ENCODE results near the gene TGM1. TPM values are rescaled to one million over a fixed set of nuclear protein-coding genes. Genes with fewer than 3 reads are reported as not detected.

TGM1 gene
- total RNA-seq, 2 donors from 2014 or later, result 11.9 to 36.9 TPM

DNA sequence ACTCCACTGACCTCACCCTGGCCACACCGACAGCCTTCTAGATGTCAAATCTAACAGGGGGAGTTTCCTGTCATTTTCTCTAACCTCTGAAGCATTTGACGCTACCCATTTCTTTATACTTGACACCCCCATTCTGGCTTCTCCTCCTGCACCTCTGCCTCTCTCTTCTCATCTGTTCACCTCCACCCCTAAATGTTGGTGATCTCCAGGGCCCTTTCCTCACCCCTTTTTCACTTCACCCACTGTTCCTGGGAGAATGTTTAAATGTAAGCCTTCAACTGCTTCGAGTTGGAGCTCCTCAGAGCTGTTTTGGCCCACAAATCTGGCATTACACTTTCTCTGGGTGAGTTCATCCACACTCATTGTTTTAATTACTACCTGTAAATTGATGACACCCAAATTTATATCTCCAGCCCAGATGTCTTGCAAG is 8.9 kb upstream of the TGM1 start:
- Histone ChIP-seq H3K36me3 (peaks cover 6% of the 10 kb centered on the region), H3K4me3 (peak overlapping the region; percentile 69 to 97), H3K4me1 (peaks cover 0 to 11% of the 10 kb centered on the region in 2 donors), H3K27ac (peak overlapping the region; percentile 92 to 95), H3K9me3 (no peaks in the 10 kb centered on the region), H3K27me3 (no peaks in the 10 kb centered on the region)
- TF ChIP-seq, protein P1, sequence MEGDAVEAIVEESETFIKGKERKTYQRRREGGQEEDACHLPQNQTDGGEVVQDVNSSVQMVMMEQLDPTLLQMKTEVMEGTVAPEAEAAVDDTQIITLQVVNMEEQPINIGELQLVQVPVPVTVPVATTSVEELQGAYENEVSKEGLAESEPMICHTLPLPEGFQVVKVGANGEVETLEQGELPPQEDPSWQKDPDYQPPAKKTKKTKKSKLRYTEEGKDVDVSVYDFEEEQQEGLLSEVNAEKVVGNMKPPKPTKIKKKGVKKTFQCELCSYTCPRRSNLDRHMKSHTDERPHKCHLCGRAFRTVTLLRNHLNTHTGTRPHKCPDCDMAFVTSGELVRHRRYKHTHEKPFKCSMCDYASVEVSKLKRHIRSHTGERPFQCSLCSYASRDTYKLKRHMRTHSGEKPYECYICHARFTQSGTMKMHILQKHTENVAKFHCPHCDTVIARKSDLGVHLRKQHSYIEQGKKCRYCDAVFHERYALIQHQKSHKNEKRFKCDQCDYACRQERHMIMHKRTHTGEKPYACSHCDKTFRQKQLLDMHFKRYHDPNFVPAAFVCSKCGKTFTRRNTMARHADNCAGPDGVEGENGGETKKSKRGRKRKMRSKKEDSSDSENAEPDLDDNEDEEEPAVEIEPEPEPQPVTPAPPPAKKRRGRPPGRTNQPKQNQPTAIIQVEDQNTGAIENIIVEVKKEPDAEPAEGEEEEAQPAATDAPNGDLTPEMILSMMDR (IDR thresholded peaks at IDR 0.05), result no peak
- no peak for DNase-seq (ENCODE audit: low spot score)

DNA sequence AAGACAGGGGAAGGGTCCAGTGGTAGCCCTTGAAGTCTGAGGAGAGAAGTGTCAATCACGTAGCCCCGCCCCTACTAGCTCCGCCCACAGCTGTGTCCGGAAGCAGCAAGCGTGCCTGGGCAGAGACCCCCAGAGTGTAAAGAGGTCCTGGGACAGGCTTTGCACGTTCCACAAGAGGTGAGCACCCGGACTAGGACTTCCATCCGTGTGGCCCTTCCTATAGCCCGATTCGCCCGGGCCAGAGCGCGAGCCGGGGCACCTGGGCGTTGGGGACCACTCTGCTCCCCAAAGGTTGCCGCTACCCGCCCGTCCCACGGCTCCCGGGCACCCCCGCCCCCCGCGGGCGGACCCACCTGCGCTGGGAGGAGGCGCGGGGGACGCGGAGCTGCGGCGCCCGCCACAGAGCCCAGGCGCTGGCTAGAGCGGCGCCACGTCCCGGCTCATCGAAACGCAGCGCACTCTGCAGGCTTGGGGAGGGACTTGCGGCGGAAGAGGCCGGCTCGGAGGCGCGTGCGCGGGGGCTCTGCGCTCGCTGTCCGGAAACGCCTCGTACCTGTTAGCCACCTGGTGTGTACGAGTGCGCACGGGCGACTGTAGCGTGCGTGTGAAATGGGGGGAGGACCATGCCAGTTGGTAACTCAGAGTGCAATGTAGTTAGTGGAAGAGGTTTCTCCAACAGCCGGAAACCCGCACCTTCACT is 8.3 kb upstream of the TGM1 start, which contains the start of gene RABGGTA:
Gene RABGGTA (minus strand): TSS at position 464 of the 700 bp plus-strand sequence. CDS start 482 bp downstream, outside the sequence.
- H3K4me3 ChIP-seq, result peak within 1 kb of the TSS; percentile 69 to 97
- DNase-seq (ENCODE audit: low spot score), result peak; percentile 73
- peak within 1 kb of the TSS; percentile 92 to 95 for H3K27ac ChIP-seq
- H3K36me3 ChIP-seq, result peaks cover 9% of the 10 kb centered on the region
- TF ChIP-seq, protein P1 (IDR thresholded peaks at IDR 0.05), result peak; percentile 76 to 87
- no peaks in the 10 kb centered on the region for H3K9me3 ChIP-seq
- no peaks in the 10 kb centered on the region for H3K27me3 ChIP-seq
- H3K4me1 ChIP-seq, result peaks cover 0 to 11% of the 10 kb centered on the region in 2 donors

DNA sequence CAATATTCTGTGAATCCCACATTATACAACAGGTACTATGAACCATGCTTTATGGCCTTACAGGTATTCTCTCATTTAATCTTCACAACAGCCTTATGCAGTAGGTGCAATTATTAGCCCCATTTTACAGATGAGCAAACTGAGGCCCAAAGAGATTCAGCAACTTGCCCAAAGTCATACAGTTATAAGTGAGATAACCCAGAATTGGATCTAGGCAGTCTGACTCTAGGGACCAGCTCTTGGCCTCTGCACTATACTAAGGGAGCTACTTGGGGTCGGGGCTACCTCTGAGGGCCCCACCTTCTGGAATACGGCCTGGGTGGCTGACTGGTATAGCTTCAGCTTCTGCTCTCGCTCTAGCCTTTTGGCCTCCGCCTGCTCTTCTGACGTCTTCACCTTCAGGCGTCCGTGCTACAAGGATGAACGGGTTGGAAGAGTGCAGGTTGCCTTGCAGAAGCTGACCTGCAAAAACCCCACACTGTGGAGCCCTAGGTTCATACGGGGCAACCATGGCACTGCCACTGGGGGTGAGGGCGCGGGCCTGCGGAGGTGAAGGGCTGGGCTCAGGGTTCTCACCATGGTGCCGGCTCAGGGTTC is 7.7 kb upstream of the TGM1 start:
- Histone ChIP-seq H3K27ac (peak overlapping the region; percentile 92 to 95), H3K4me3 (peak overlapping the region; percentile 69 to 97), H3K9me3 (no peaks in the 10 kb centered on the region), H3K36me3 (peaks cover 9% of the 10 kb centered on the region), H3K27me3 (no peaks in the 10 kb centered on the region), H3K4me1 (peaks cover 0 to 11% of the 10 kb centered on the region in 2 donors)
- TF ChIP-seq, protein P1 (IDR thresholded peaks at IDR 0.05), result no peak
- DNase-seq (ENCODE audit: low spot score), result no peak

DNA sequence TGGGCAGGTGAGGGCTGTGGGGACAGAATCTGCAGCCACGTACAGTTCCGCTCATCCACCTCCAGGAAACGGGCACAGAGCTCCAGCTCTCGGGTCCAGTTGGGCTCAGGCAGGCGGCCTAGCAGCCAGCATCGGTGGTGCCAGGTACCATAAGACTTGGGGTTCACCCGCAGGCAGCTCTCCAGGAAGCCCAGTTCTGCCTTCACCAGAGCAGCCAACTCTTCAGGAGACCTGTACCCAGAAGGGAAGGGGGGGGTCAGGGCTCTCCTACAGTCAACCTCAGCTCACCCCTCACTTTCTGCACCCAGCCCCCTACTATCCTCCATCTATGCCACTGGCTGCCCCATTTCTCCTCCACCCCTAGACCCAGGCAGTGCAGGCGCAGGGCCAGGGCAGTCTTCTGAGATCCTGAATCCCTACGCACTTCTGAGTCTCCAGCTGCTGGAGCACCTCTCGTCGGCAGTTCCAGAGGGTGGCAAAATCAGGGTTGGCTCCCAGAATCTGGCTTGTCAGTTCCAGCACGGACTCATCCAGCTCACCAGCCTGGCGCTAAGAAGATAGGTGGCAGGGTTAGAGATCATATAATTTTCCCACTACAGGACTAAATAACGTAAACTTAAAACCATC is 7.0 kb upstream of the TGM1 start:
- no peak for DNase-seq (ENCODE audit: low spot score)
- peaks cover 0 to 11% of the 10 kb centered on the region in 2 donors for H3K4me1 ChIP-seq
- H3K4me3 ChIP-seq, result no peak overlapping the region
- no peaks in the 10 kb centered on the region for H3K9me3 ChIP-seq
- no peaks in the 10 kb centered on the region for H3K27me3 ChIP-seq
- peaks cover 9% of the 10 kb centered on the region for H3K36me3 ChIP-seq
- TF ChIP-seq, protein P1 (IDR thresholded peaks at IDR 0.05), result no peak
- H3K27ac ChIP-seq, result no peak overlapping the region

DNA sequence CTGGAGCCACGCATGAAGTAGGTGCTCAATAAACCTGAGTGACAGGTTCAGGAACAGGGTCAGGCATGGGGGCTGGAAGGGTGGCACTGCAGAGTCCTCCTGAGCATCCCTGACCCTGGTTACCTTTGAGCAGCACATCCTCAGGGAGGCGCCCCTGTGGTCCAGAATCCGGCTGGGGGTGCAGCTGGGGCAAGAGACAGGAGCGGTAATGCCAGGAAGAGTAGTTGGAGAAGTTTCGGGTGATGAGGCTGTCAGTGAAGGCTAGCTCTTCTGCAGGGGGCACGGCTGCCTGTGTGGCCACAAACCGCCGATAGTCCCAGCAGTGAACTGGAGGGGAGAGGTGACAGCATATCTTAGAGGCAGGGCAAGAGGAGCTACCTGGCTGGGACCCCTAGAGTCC is 6.4 kb upstream of the TGM1 start:
- H3K36me3 ChIP-seq, result peaks cover 9% of the 10 kb centered on the region
- DNase-seq (ENCODE audit: low spot score), result no peak

More for the DNA sequence above, 6.4 kb upstream of the TGM1 start:
- no peaks in the 10 kb centered on the region for H3K9me3 ChIP-seq
- TF ChIP-seq, protein P1 (IDR thresholded peaks at IDR 0.05), result no peak
- H3K4me1 ChIP-seq, result peaks cover 0 to 11% of the 10 kb centered on the region in 2 donors
- no peak overlapping the region for H3K4me3 ChIP-seq
- no peaks in the 10 kb centered on the region for H3K27me3 ChIP-seq
- H3K27ac ChIP-seq, result no peak overlapping the region

Measured in right atrium auricular region (tissue), 2 donors.